DMS 273 treated with DMSO at 0.1 percent for 48 hours (cell line): ENCODE data around the gene SERTAD2.

Experiments
- DNase-seq: peaks from one replicate; lab custom pipeline; 2025; lab: John Stamatoyannopoulos, UW

The SERTAD2 gene

GRCh38 chr2:64608867-64609226 is 44.9 kb downstream of the SERTAD2 start:
- no peak for DNase-seq

DNA sequence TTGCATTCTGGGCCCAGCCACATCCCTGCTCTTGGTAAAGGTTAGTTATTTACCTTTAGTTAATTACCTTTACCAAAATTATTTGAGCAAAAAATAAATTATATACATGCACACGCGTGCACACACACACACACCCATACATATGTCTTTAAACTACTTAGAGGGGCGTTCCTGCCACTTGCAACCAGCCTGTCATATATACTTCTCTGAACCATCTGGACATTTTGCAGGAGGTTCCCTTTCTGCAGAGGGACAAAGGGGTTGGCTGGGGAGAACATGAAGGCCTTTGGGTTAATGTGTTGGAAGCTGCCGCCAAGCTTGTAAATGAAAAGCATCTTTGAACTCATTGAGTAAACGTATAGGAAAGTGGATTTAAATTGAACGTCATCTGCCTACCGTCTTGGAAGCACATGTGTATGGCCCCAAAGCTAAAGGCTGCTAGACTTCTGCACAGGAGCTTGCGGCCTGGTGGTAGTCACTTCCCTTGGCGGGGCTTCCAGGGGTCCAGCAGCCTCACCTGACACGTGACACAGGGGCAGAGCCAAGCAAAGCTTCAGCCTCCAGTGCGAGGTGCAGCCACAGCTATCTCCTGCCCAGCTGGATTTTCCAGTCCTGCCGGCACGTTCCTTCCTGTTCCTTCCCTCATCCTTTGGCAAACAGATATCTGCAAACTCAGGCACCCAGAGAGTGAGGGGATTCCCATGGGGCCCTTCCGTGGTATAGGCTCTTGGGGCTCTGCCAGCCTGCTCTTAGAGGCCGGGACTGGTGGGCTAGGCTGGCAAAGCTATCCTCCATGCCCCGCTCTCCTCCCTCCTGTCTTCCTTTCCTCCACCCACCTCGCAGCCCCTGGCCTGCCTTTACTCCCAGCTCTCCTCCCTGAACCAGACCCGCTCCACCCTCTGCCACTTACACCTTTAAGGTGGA is 46.1 kb downstream of the SERTAD2 start:
- no peak for DNase-seq

DNA sequence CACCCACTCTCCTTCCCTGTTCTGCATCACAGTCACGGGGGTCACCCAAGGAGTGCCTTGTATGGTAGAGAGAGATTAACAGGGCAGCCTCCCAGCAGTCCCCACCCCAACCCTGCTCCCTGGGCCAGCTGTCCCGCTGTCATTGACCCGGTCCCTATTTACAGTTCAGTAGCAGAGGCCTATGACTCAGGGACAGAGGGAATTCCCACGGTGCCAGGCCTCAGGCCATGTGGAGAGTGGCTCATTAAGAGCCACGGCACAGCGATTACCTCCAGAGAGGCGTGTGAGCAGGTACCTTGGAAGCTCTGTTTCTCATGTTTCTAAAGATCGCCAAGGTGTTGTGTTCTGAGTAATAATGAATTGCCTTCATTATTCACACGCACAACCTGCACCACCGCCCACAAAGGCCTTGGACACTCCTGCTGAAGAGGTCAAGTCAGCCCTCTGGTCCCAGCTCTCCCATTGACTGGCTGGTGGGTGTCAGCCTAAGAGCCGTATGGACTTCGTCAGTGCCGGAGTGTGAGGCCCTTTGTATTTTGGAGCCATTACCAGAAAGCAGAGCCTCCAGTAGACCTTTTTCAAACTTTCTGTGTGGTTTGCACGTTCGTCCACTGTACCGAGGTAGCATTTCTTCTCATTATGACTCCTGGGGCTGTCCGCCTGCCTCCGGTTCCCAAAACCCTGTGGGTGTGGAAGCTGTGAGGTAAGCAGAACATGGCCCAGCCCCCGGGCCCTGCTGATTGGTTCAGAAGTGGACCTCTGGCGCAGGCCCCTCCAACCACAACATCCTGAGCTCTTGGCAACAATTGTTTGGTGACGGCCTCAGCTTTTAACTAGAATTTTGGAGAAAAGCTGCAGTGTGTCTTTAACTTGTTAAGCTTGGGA is 47.0 kb downstream of the SERTAD2 start:
- DNase-seq, result no peak

DNA sequence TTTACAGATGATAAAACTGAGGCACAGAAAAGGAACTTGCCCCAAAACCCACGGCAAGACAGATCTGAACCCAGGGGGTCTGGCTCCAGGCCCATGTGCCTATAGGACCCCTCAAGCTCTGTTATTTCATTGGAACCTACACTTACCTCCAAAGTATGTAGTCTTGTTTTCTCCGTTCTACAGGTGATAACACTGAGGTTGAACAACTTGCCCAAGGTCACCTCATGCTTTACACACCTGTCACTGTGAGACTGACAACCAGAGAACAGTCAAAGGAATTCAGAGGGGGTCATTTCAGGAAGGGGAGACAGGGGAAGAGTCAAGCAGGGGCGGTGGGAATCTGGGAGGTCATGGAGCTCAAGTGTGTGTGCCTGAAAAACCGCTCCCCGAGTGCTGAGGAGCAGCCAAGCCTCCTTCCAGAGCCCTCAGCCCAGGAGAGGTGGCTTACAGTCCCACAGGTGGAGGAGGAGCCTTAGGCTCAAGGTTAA is 47.7 kb downstream of the SERTAD2 start:
- no peak for DNase-seq

DNA sequence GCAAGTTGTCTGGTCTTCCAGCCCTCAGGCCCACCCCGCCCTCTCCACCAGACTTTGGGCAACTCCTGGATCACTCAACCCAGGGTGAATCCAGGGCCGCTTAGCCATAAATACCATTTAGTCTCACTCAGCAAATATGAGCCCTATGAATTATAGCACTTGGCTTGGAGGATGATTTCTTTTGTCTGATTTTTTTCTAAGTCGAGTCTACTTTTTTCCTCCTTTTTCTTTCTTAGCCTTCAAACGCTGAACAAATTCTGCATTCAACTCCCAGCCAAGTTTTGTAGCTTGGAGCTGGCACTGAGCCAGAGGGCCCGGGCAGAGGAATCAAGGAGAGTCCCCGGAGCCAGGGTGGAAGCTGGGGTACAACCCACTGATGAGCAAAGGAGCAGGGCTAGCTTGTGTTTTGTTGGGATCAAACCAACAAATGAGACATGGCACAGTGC is 48.7 kb downstream of the SERTAD2 start:
- DNase-seq, result no peak

- DNase-seq, result no peak
These were observed 49.6 kb downstream of the SERTAD2 start for GRCh38 chr2:64604155-64604554.

DNA sequence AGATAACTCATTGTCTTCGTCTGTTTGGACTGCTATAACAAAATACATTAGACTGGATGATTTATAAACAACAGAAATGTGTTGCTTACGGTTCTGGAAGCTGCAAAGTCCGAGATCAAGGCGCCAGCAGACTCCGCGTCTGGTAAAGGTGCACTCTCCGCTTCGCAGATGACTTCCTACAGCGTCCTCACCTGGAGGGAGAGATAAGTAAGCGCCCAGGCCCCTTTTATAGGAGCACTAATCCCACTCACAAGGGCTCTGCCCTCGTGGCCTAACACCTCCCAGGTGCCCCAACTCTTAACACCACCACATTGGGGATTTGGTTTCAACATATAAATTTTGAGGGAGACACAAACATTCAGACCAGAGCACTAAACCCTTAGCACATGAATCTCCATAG is 51.3 kb downstream of the SERTAD2 start:
- DNase-seq, result no peak

GRCh38 chr2:64601785-64602391 is 51.8 kb downstream of the SERTAD2 start:
- no peak for DNase-seq

- no peak for DNase-seq
These were observed 52.5 kb downstream of the SERTAD2 start for GRCh38 chr2:64601034-64601754.

- no peak for DNase-seq
These were observed 54.2 kb downstream of the SERTAD2 start for GRCh38 chr2:64599469-64599868.

- no peak for DNase-seq
These were observed 55.5 kb downstream of the SERTAD2 start for GRCh38 chr2:64598226-64598625.

GRCh38 chr2:64595397-64596176 is 58.1 kb downstream of the SERTAD2 start:
- no peak for DNase-seq

- DNase-seq, result no peak
These were observed 59.3 kb downstream of the SERTAD2 start for GRCh38 chr2:64594226-64594989.

GRCh38 chr2:64593035-64593655 is 60.6 kb downstream of the SERTAD2 start:
- no peak for DNase-seq

DNA sequence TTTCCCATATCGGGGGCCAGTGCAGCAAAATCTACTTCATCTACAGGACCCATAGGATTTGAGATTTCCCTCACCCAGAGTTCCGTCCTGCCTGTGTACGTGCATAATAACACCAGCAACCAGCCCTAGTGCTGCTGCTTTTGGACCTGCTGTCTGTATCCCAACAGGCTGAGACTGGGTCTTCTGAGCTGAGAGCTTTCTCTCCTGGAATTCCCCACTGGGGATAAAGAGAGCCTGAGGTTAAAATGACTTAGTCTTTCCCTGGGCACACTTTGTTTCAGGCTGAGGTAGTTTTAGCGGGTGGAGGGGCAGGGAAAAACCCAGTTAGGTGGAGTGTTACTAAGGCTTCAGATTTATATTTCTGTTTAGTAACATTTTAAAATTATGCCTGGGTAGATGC is 62.5 kb downstream of the SERTAD2 start:
- no peak for DNase-seq

- DNase-seq, result no peak
These were observed 66.2 kb downstream of the SERTAD2 start for GRCh38 chr2:64587561-64587960.

GRCh38 chr2:64586883-64587481 is 66.7 kb downstream of the SERTAD2 start:
- peak; percentile 25 for DNase-seq

DNA sequence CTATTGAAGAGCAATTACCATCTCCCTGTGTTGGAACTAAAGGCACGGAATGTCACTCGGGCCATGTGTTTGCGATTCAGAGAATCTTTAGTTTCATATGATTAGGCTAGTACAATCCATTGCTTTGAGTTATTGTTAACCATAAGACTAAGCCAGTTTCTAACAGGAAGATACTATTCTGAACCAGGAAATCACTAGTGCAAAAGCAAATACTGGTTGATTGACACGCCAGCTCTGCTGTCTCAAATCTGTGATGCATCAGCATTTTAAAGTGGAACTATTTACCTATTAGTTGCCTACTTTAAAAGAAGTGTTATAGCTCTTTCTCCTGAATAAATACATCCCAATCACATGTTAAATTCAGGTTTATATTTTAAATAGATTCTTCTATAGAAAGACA is 67.7 kb downstream of the SERTAD2 start:
- DNase-seq, result no peak

DNA sequence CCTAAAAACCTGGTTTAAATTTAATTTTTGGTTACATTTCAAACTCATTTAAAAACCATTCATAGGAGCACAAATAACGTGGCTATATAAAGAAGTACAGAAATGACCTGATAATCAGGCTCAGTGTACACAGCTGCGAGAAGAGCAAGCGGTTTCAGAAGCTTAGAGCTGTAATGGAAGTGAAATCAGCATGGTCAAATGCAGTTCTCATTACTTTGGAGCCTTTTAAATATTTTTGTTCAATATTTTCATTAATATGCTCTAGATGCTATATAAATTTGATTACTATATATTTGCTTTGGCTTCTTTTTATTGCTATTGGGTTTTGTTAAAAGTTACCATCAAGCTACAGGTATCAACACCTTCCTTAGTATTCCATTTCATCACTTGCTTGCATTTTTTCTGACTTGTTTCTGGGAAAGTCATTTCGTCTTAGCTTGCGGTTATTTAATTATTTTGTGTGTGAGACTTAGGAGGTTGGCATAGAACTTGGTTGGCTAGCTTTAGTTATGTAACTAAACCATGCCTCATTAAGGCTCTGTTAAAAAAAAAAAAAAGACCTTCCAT is 70.9 kb downstream of the SERTAD2 start:
- no peak for DNase-seq
